OCI-LY7 (cell line): Measurements from ENCODE around the gene MGA. TPM values are rescaled to one million over a fixed set of nuclear protein-coding genes. Genes with fewer than 3 reads are reported as not detected.

Experiments
- BruUV-seq: library from RNA; stranded (reverse); fragments of 400-500 nt; replicated peaks from 2 replicates; lab custom pipeline; 2021; lab: Mats Ljungman, UMichigan
- CTCF ChIA-PET: fragments of 300-600 bp; sonication (Branson Sonifier 250); formaldehyde crosslinking; loops from one replicate; lab custom pipeline; 2022; ENCODE audit warnings: antibody characterized with exemption; ENCODE audit not compliant: unreplicated experiment; lab: Charles Lee
- POLR2A ChIA-PET: fragments of 300-600 bp; sonication (Branson Sonifier 250); formaldehyde crosslinking; loops from one replicate; lab custom pipeline; 2022; ENCODE audit warnings: antibody characterized with exemption; lab: Charles Lee
- DNase-seq: peaks from one replicate; pipeline ENCODE4 v3.0.0-alpha.2; 2015; ENCODE audit warnings: low spot score
- H2AFZ ChIP-seq: fragments of 200-600 bp; sonication (generic), shearing (Covaris generic); 2 replicates; pipeline ENCODE4 v1.6.1; 2014; ENCODE audit warnings: mild to moderate bottlenecking, antibody characterized with exemption, low read length, moderate library complexity
- H3K27ac ChIP-seq: fragments of 200-600 bp; sonication (generic); 2 replicates; pipeline ENCODE4 v1.5.1; 2014; ENCODE audit warnings: mixed run types, low read depth, mild to moderate bottlenecking, moderate library complexity, low read length, inconsistent platforms; ENCODE audit not compliant: poor library complexity, severe bottlenecking
- H3K36me3 ChIP-seq: fragments of 200-600 bp; sonication (generic); 2 replicates; pipeline ENCODE4 v1.6.1; 2014; ENCODE audit warnings: mild to moderate bottlenecking, antibody characterized with exemption, low read length, moderate library complexity, mixed read lengths; ENCODE audit not compliant: insufficient read depth
- H3K4me1 ChIP-seq: fragments of 200-600 bp; sonication (generic); 2 replicates; pipeline ENCODE4 v1.5.1; 2014; ENCODE audit warnings: mild to moderate bottlenecking, low read length; ENCODE audit not compliant: insufficient read depth, poor library complexity, severe bottlenecking
- H3K4me2 ChIP-seq: fragments of 200-600 bp; sonication (generic); 2 replicates; pipeline ENCODE4 v1.6.1; 2014; ENCODE audit warnings: mild to moderate bottlenecking, low read length
- H3K4me3 ChIP-seq: fragments of 200-600 bp; sonication (generic); 2 replicates; pipeline ENCODE4 v1.5.1; 2014; ENCODE audit warnings: mild to moderate bottlenecking, low read depth, low read length; ENCODE audit not compliant: poor library complexity, severe bottlenecking
- H3K79me2 ChIP-seq: fragments of 200-600 bp; sonication (generic); 2 replicates; pipeline ENCODE4 v1.6.1; 2016; ENCODE audit warnings: low read depth, mild to moderate bottlenecking, low read length, moderate library complexity, mixed read lengths; ENCODE audit not compliant: insufficient read depth
- H3K9me2 ChIP-seq: fragments of 200-600 bp; sonication (generic); 2 replicates; pipeline ENCODE4 v1.6.1; 2016; ENCODE audit warnings: mild to moderate bottlenecking, low read length, mixed read lengths; ENCODE audit not compliant: insufficient read depth
- H3K9me3 ChIP-seq: fragments of 200-600 bp; sonication (generic); 2 replicates; pipeline ENCODE4 v1.6.1; 2014; ENCODE audit warnings: mild to moderate bottlenecking, mixed run types, low read length, mixed read lengths
- H4K20me1 ChIP-seq: fragments of 200-600 bp; sonication (generic); 2 replicates; pipeline ENCODE4 v1.6.1; 2014; ENCODE audit warnings: mild to moderate bottlenecking, antibody characterized with exemption, low read length, moderate library complexity, mixed read lengths; ENCODE audit not compliant: insufficient read depth
- CTCF ChIP-seq: fragments of 200-600 bp; sonication (generic); conservative IDR thresholded peaks from 2 replicates; pipeline ENCODE4 v1.5.1; 2014; ENCODE audit warnings: mild to moderate bottlenecking, antibody characterized with exemption, low read length, moderate library complexity, mixed read lengths
- EZH2phosphoT487 ChIP-seq: fragments of 200-600 bp; sonication (generic); IDR thresholded peaks from 2 replicates; pipeline ENCODE4 v1.6.1; 2018; ENCODE audit warnings: low read depth, borderline replicate concordance, mild to moderate bottlenecking, mixed run types, antibody characterized with exemption, low read length, moderate library complexity, mixed read lengths
- intact Hi-C: fragments of 100-400 bp; cut with micrococcal nuclease; formaldehyde crosslinking; loops from one replicate; pipeline ENCODE4 v1.10.0; 2022; ENCODE audit not compliant: unreplicated experiment
- total RNA-seq, 2 experiments: library from RNA; depleted of rRNA in 1 of 2; stranded (reverse); fragments of >200 nt in 1 of 2; shearing (Covaris generic) in 1 of 2; gene quantifications; 2 replicates each; pipeline ENCODE4 v1.2.3, GENCODE V29; 2014 to 2022

Gene MGA
- total RNA-seq, 2 experiments from 2014 or later, result 48.8 to 59.1 TPM

- DNase-seq, result peak; percentile 98
- Histone ChIP-seq H3K4me3 (peak within 1 kb of the TSS; percentile 78), H3K9me3 (no peaks in the 10 kb centered on the region), H3K79me2 (peaks cover 6% of the 10 kb centered on the region; the same call in 1 of the 2 replicates), H3K9me2 (no peaks in the 10 kb centered on the region), H3K36me3 (peaks cover 10% of the 10 kb centered on the region), H3K4me2 (peak within 1 kb of the TSS; percentile 93), H2AFZ (peak within 1 kb of the TSS; percentile 77), H3K4me1 (peaks cover 53% of the 10 kb centered on the region), H4K20me1 (0 out of 2 replicates have a peak, but pooled peaks cover 6% of the 10 kb centered on the region), H3K27ac (peak within 1 kb of the TSS; percentile 79)
- BruUV-seq, result no TSS peak
- TF ChIP-seq CTCF (peak; percentile 85), EZH2phosphoT487 (no peak)
- ChIA-PET POLR2A (interaction anchor here (0.5 to 3.2 kb wide), 11 partner anchors 9 to 483 kb away, joined by 3 to 22 read pairs (median 4); no protein-coding TSS in a partner anchor), CTCF (interaction anchor here (0.5 to 4.0 kb wide), 8 partner anchors 9 to 1315 kb away, joined by 3 to 67 read pairs (median 4); no protein-coding TSS in a partner anchor)
- intact Hi-C loops, result loop anchor here (1.0 to 5.0 kb wide), 7 partner anchors 21 to 217 kb away; partner anchors contain the start of genes MGA and TYRO3
Observed at GRCh38 chr15:41774062-41774881, 114.1 kb downstream of the MGA start, which contains the start of gene MAPKBP1. TSS of gene MAPKBP1 (plus strand) at chr15:41774484. CDS start at chr15:41775276, 792 bp downstream.

- Histone ChIP-seq H3K4me2 (peak overlapping the region; percentile 93), H3K27ac (peak overlapping the region; percentile 79), H3K79me2 (peaks cover 6% of the 10 kb centered on the region; the same call in 1 of the 2 replicates), H3K36me3 (peaks cover 7% of the 10 kb centered on the region; the same call in 1 of the 2 replicates), H3K9me3 (no peaks in the 10 kb centered on the region), H2AFZ (peak overlapping the region; percentile 77), H4K20me1 (0 out of 2 replicates have a peak, but pooled peaks cover 6% of the 10 kb centered on the region), H3K9me2 (no peaks in the 10 kb centered on the region), H3K4me3 (peak overlapping the region; percentile 78), H3K4me1 (peaks cover 58% of the 10 kb centered on the region)
- intact Hi-C loops, result loop anchor here (1.0 to 5.0 kb wide), 7 partner anchors 20 to 218 kb away; partner anchors contain the start of genes MGA and TYRO3
- CTCF ChIA-PET, result interaction anchor here (2.1 to 4.0 kb wide), 3 partner anchors 21 to 130 kb away, joined by 10 to 67 read pairs (median 13); no protein-coding TSS in a partner anchor
- DNase-seq, result peak; percentile 39
- TF ChIP-seq EZH2phosphoT487, result no peak
- TF ChIP-seq CTCF, result no peak
- POLR2A ChIA-PET, result interaction anchor here (1.3 to 3.2 kb wide), 5 partner anchors 9 to 37 kb away, joined by 4 to 22 read pairs (median 8); no protein-coding TSS in a partner anchor
- BruUV-seq, result no TSS peak
Observed at GRCh38 chr15:41774882-41775417, 114.7 kb downstream of the MGA start.
